Posterior cingulate gyrus (tissue), 11 donors: ENCODE data around the gene AIFM2.
"Not testable (repeated sequence)": the region's sequence is repeated elsewhere in the genome, so short reads cannot be mapped to it uniquely, and the experiment has no call there.

Experiments
- DNase-seq, 10 donors: peaks; one replicate each; pipeline versions ENCODE4 v3.0.0 to v3.0.0-alpha.2; 2020 to 2021; ENCODE audit warnings: mixed read lengths in 3 of 10
- intact Hi-C: fragments of 100-400 bp; cut with DNase I; formaldehyde crosslinking; loops from one replicate; pipeline ENCODE4 v1.15.1; 2023

AIFM2 gene

GRCh38 chr10:70132098-70133029 is at the start of gene AIFM2:
Gene AIFM2 (minus strand): TSS chr10:70132825. CDS start chr10:70124084, 8,741 bp downstream.
- intact Hi-C loops, result no loop called here
- peak in 5 of 10 donors; percentile 37 to 86 (median 78) for DNase-seq

GRCh38 chr10:70179209-70179608 is 46.6 kb upstream of the AIFM2 start:
- DNase-seq, intact Hi-C loops: not testable (repeated sequence)

GRCh38 chr10:70178139-70178725 is 45.6 kb upstream of the AIFM2 start:
- DNase-seq, result no peak
- intact Hi-C loops, result no loop called here

- no peak for DNase-seq
- intact Hi-C loops, result no loop called here
These were observed 43.8 kb upstream of the AIFM2 start for GRCh38 chr10:70176441-70176840.

- no peak for DNase-seq
- intact Hi-C loops, result no loop called here
These were observed 42.9 kb upstream of the AIFM2 start for GRCh38 chr10:70175516-70175915.

GRCh38 chr10:70174058-70174741 is 41.6 kb upstream of the AIFM2 start:
- intact Hi-C loops, result no loop called here
- no peak for DNase-seq

GRCh38 chr10:70169649-70170364 is 37.2 kb upstream of the AIFM2 start:
- intact Hi-C loops, result loop anchor here (2.0 kb wide), 1 partner anchor 23 kb away; the partner anchor contains the start of gene TYSND1
- peak in 2 of 10 donors; percentile 32 to 79 for DNase-seq

GRCh38 chr10:70169011-70169410 is 36.4 kb upstream of the AIFM2 start:
- intact Hi-C loops, result no loop called here
- no peak for DNase-seq

GRCh38 chr10:70167246-70167645 is 34.6 kb upstream of the AIFM2 start:
- DNase-seq, result no peak
- intact Hi-C loops, result no loop called here

GRCh38 chr10:70166394-70166793 is 33.8 kb upstream of the AIFM2 start:
- DNase-seq, result no peak
- intact Hi-C loops, result no loop called here

- no peak for DNase-seq
- intact Hi-C loops, result no loop called here
These were observed 31.5 kb upstream of the AIFM2 start for GRCh38 chr10:70164163-70164562.

GRCh38 chr10:70163448-70163847 is 30.8 kb upstream of the AIFM2 start:
- DNase-seq, result no peak
- intact Hi-C loops, result no loop called here

GRCh38 chr10:70162892-70163201 is 30.2 kb upstream of the AIFM2 start:
- no peak for DNase-seq

GRCh38 chr10:70162151-70162891 is 29.7 kb upstream of the AIFM2 start:
- intact Hi-C loops, result no loop called here
- no peak for DNase-seq

More at GRCh38 chr10:70162892-70163201, 30.2 kb upstream of the AIFM2 start:
- intact Hi-C loops, result no loop called here

- DNase-seq, result no peak
- intact Hi-C loops, result no loop called here
These were observed 28.2 kb upstream of the AIFM2 start for GRCh38 chr10:70160798-70161197.

GRCh38 chr10:70159366-70159765 is 26.7 kb upstream of the AIFM2 start:
- intact Hi-C loops, DNase-seq: not testable (repeated sequence)

GRCh38 chr10:70158113-70158512 is 25.5 kb upstream of the AIFM2 start:
- no peak for DNase-seq
- intact Hi-C loops, result no loop called here

GRCh38 chr10:70155255-70155838 is 22.7 kb upstream of the AIFM2 start:
- no peak for DNase-seq
- intact Hi-C loops, result no loop called here

- no peak for DNase-seq
- intact Hi-C loops, result loop anchor here (10.0 kb wide), 1 partner anchor 216 kb away; no protein-coding TSS in a partner anchor
These were observed 15.9 kb upstream of the AIFM2 start for GRCh38 chr10:70148516-70148915.
